Pons (tissue), 1 donor: ENCODE results near the gene GPR31.

Experiments used
- DNase-seq: peaks from one replicate; pipeline ENCODE4 v3.0.0-alpha.2; 2016; ENCODE audit warnings: low spot score

GPR31 gene

DNA sequence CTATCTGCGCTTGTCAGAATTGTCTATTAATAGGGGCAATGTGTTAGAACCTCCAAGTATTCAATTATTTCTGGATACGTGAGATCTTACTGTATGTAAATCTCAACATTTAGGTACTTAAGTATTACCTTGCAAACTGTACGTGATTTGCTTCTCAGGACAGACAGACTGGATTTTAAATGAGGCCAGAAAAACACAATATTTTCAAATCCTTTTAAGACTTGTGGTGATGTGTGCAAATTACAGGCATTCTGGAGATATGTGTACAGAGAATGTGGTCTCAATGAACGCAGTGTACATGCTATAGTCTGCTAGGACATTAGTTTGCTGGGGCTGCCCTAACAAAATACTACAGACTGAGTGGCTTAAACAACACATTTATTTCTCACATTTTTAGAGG is 18.0 kb downstream of the GPR31 start:
- DNase-seq: no peak

DNA sequence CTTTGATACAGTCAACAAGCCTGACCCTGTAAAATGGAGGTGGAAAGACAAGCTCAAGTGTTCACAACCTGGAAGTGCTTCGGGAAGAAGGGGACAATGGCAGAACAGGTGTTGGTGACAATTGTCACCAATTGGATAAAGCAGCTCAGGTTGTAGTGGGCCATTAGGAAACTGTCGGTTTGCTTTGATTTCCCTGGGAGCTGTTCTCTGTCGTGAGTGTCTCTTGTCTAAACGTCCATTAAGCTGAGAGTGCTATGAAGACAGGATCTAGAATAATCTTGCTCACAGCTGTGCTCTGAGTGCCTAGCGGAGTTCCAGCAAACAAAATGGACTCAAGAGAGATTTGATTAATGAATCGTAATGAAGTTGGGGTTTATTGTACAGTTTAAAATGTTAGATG is 19.9 kb downstream of the GPR31 start:
- no peak for DNase-seq

DNA sequence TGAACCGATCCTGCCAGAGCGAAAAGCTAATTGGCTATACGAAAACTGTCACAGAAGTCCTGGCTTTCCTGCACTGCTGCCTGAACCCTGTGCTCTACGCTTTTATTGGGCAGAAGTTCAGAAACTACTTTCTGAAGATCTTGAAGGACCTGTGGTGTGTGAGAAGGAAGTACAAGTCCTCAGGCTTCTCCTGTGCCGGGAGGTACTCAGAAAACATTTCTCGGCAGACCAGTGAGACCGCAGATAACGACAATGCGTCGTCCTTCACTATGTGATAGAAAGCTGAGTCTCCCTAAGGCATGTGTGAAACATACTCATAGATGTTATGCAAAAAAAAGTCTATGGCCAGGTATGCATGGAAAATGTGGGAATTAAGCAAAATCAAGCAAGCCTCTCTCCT is 20.7 kb downstream of the GPR31 start:
- DNase-seq: no peak

DNA sequence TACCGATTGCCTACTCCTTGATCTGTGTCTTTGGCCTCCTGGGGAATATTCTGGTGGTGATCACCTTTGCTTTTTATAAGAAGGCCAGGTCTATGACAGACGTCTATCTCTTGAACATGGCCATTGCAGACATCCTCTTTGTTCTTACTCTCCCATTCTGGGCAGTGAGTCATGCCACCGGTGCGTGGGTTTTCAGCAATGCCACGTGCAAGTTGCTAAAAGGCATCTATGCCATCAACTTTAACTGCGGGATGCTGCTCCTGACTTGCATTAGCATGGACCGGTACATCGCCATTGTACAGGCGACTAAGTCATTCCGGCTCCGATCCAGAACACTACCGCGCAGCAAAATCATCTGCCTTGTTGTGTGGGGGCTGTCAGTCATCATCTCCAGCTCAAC is 21.4 kb downstream of the GPR31 start:
- DNase-seq: no peak

DNA sequence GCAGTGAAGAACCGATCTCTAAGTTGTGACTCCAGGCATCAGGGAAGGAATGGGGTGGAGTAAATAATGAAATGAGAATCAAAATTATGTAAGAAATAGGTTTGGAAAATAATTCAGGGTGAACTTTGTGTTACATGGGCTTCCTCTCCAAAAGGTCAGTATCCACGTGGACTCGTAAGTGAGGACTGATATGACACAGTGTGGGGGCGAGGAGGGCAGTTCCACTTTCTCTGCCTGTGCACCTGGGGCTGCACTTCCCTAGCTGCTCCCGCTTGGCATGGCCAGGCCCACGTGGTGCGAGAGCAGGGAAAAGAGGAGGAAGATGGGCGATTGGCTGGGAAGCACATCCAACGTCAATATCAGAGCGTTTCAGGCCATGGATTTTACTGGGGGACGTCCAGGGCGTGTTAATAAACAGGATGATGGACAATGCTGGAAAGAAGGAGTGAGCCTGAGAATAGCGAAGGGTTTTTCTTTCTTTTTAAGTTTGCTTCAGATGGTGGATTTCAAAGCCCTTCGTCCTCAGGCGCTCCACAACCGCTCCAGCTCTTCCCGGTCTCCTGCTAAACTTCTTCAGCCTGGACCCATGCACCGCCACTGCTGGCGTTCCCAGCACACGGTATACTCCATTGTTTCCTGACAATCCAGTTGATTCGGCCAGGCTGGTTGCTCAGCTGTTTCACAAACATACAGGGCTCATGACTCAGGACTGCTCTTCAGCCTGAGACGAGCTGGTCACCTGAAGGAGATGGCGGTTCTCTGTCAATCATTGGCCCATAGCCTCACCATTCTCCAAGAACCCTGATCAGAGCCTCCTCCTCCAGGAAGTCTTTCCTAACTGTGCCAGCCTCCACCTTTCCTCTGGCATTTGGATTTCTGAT is 23.1 kb downstream of the GPR31 start:
- DNase-seq: no peak

DNA sequence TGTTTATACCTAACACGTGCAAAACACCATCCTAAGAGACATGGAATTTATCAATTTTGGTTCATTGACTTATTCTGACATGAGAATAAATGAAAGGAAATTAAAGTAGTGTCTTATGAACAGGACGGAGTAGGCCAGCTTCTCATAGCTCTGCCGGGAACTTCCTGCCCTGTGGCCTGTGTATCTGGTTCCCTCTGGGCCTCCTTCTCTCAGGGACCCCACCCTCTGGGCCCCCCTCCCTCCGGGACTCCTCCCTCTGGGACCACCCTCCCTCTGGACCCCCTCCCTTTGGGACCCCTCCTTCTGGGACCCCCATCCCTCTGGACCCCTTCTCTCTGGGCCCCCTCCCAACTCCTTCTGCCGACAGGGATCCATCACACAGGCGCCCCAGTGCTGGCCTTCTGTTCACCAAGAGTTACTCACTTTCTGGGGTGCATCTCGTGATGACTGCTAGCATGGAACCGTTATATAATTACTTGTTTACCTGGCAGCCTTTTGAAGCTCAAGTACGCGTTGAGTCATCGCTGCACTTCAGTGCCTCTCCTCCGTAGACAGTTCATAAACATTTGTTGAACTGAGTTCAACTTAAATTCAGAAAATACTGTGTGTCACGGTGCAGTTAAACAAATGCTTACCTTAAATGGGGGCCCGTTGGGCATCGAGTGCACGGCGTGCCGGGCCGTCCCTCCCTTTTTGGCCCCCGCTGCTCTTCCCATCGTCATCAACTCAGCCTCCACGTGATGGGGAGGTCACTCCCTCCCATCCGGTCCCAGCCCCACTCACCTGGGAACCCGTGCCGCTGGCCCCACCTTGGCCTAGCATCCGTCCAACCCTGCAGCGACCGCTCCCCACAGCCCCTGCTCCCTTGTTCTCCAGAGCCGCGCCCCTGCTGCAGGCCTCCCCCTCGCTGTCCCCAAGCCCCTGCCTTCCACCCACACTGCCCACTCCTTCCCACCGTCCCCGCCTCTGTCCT is 26.8 kb downstream of the GPR31 start:
- no peak for DNase-seq

DNA sequence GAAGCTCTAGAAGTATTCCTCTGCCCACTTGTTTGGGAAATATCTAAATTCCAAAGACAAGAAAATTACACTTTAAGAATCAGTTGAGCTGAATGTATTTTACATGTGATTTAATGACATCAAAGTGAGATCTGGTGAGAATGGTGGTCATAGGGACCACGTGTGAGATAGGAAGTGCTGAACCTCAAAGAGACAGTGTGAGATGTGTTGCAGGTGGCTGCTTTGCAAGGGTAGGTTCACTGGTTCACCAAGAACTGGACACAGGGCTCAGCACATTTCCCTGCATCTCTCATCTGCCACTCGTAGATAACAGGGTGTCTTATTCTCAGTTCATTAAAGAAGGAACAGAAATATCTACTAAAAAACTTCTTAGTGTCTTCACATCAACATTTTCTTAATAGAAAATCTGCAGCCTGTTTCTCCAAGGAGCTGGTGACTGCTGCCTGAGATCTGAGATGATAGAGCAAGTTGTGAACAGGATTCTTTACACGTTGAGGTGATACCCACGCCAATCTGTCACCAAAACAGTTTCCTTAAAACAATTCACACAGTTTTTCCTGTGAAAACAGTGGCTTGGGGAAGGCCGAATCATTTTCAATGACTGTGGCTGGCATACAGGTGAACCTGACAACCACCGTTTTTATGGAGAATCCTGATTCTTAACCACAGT is 27.6 kb downstream of the GPR31 start:
- DNase-seq: no peak

DNA sequence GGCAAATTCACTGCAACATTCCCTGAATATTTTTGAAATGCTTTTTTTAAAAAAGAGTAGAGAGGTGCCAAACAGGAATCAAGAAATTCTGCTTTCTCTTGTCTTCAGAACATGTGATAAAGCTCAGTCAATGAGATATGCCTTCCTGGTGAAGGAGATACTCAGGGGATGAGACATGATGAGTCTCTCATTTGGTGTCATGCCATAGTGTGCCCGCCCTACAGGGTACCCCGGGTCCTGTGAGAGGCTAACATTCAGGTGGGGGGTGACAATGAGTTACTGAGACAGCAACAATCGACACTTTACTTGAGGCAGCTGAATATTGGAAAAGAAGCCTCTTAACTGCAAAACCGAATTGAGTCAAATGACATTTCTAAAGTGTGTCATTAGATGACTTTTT is 28.2 kb downstream of the GPR31 start:
- no peak for DNase-seq

DNA sequence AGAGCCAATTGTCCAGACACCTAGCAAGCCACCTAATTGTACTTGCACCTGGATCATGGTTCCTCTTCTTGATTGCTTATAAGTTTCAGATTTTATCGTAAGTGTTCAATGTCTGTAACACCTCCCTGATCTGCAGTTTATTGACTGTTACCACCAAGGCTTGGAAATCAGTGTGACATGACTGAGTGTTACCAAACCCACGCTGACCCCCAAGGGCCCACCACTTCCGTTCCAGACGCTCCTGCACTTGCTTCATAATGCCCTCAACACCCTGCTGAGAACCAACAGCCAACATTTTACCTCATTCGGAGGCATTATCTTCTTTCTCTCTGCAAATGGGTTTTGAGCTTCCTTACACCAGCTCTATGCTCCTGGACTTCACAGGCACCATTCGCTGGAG is 28.6 kb downstream of the GPR31 start:
- no peak for DNase-seq

DNA sequence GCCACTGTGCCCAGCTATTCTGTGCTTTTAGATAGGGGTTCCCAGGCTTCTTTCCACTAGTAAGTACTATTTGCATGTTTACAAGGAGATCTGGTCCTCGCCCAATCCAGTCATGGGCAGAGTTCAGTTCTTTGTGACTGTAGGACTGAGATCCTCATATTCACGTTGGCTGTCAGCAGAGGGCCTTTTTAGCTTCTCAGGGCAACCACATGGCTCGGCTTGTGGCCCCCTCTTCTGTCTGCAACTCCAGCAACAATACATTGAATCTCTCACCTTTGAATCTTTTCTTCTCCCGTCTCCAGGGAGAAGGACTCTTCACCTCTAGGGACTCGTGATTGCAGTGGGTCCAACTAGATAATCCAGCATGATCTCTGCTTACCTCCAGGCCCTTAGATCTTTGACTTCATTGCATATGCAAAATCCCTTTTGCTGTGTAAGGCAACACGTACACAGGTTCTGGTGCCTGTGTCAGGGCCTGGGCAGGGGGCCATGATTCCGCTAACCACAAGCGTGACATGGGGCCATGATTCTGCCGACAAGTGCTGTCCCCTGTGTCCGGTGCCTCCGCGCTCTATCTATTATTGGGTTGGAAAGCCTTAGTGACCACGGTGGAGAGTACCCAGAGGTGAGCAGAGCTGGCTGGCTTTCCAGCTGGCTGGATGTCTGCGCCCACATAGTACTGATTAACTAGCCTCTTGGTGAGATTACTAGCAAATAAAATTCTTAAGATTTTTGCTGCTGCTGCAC is 29.8 kb downstream of the GPR31 start:
- DNase-seq: no peak

DNA sequence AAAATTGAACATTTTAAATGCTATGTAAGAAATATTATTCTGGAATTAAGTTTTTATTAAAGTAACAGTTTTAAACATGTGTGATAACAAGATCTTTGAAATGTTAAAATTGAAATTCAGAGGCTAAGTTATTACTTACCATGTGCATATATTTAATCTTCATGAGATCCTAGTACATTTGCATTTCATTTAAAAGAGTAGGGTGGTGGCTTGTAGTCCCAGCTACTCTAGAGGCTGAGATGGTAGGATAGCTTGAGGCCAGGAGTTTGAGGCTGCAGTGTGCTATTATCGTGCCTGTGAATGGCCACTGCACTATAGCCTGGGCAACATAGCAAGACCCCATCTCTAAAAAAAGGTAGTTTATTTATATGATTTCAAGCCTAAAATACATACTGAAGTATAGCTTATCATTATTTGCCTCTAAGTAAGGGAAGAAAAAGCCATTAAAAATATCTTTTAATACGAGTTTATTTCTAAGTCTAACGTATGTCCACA is 31.9 kb downstream of the GPR31 start:
- DNase-seq: no peak

DNA sequence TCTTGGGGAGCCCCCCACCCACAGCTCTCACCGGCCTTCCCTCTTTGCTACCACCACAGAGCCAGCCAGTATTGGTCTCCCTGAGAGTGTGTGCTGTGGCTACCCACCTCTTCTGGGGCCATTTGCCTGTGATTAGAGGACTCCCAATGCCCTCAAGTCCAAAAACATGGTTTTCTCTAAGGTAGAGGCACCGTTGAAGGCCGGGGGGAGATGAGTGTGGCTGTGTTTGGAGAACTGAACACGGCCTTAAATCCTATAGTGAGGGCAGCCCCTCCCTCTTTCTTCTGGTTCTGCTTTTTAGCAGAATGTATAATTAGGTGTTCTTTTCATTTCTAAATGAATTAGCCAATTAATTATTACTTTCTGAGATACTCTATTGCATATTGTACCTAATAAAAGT is 32.4 kb downstream of the GPR31 start:
- no peak for DNase-seq

DNA sequence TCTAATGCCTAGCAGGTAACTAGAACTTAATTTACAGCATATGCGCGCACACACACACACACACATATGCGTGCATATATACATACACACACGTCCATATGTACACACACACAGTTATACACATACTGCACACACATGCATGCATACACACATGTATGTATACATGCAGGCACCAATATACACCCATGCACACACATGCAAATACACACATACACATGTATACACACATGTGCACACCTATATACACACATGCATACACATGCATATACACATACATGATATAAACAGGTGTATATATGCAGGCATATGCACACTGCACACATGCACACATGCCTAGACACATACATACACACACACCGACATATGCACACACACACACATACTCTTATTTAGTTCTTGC is 33.0 kb downstream of the GPR31 start:
- no peak for DNase-seq

DNA sequence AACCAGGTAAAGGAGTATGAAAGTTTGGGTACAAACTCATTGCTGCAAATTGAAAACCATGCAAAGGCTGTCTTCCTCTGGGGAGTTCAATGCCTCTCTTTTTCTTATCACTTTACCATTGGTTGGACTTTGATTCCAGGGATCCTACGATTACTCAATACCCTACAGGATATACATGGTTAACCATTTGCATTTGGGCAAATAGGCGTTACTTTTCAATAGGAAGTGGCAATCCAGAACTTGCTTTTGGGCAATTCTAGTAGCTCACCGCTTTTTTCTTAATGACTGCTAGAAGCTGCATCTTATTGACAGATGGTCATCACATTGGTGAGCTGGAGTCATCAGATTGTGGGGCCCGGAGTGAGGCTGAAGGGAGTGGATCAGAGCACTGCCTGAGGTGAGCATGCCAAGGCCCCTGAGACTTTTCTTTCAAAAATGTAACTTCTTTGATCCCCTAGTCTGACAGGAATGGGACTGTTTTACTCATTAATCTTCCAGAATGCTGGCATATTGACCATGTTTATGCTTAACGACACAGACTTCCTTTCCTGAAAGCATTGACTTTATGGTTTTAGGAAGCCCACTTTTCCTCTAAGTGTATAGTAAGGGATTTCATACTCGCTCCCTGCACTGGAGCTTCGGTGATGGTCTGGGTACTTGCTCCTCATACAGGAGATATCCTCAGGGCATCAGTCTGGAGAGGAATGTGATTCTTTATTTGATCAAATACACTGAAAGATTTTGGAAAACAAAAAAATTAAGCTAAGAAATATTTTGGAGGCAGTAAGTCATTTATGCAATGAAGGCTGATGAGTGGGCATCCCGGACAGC is 34.7 kb downstream of the GPR31 start, which contains the start of gene CCR6:
TSS of gene CCR6 (plus strand) at position 270 of the 831 bp plus-strand sequence. CDS start 13,039 bp downstream, outside the sequence.
- DNase-seq: no peak

DNA sequence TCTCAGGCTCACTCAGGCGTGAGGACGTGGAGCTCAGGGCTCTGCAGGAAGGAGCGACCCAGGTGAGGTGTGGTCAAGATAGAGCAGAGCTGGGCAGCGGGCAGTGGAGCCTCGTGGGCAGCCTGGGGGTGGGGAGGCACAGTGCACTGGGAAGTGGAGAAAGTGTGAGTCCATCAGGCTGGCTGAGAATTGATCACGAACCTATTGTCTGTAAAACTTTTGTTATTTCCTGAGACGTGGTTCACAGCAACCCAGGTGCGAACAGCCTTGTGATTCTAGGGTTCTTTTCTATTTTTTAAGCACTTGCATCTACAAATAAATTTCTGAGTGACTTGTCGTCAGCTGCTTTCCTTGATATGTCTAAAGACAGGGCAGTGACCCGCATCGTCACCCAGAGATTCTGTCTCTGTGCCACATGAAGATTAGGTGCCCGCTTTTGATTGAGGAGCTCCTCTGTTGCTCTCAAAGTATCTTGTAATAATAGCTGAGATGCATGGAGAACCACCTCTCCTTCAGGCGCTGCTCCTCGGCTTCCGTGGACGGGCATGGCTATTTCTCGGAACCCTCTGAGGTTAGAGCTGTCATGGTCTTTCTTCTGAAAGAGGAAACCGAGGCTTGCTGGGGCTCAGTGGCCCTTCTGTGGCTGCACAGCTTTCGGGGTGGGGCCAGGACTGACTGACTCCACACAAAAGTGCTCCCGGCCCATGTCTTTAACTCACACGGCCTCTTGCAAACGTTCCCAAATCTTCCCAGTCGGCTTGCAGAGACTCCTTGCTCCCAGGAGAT is 35.5 kb downstream of the GPR31 start:
- DNase-seq: no peak

DNA sequence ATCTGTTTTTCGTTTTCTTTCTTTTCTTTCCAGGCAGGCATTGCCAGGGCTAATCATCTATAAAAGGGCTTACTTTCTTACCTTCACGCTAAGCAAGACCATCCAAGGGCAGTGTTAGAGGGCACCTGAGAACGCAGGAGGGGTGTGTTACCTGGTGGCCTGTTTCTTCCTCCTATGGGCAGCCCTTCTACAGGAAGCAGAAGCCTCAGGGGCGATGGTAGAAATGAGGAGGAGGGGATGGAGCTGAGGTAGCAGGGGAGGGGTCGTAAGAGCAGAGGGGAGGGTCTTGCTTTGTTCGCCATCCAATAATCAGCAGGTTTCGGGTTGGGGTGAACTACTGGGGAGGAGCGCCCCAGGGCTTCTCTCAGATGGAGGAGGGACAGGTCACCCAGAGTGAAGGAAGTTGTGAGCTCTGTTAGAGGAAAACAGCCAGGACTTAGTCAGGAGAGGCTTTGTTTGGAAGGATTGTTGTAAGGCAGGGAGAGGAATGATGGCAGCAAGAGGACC is 36.4 kb downstream of the GPR31 start:
- no peak for DNase-seq

DNA sequence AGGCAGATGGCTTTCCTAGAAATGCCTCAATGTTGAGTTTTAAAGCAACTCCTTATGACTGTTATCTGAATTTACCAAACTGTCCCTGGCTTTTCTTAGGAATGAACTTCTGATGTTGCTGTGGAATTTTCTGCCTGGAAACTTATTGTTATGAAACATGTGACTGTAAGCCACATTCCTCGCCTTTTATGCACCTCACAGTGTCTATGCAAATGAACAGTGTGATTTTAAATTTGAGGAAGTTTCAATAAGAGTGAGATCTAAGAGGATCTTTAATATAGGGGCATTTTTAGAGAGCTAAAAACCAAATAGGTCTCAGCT is 37.2 kb downstream of the GPR31 start:
- no peak for DNase-seq

DNA sequence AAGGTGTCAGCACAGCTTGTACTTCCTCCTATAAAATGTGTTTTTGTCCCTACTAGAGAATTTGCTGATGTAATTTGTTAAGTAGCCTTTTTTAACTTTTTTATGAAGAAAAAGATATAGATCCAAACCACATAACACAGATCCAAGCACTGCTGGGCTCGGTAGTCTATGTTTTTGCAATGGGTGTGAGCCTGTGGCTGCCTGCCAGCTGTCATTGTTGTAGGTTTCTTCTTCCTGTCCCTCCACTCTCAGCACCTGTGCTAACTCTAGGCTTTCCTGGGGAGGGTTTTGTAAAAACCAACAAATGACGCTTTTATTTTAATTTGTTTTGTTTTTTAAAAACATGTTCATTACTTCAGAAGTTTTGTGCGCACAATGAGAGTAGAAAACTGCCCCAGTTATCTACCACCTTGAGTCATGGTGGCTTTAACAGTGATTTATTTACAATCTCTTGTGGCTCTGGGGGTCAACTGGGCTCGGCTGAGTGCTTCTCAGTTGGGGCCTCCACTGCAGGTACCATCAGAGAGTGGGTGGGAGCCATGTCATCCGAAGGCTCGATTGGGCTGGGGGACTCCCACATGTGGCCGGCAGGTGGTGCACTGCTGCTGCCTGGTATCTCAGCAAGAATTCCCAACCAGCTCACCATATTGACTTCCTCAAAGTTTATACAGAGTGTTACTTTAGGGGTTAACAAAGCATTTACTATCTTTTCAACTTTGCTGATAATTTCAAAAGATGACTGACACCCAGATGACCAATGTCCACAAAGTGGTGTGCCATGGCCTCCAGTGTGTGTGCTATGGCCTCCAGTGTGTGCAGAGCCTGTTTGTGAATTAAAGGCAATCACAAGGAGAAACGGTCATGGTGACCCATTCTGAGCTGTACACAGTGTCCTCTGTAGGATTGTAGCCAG is 37.9 kb downstream of the GPR31 start:
- DNase-seq: no peak

DNA sequence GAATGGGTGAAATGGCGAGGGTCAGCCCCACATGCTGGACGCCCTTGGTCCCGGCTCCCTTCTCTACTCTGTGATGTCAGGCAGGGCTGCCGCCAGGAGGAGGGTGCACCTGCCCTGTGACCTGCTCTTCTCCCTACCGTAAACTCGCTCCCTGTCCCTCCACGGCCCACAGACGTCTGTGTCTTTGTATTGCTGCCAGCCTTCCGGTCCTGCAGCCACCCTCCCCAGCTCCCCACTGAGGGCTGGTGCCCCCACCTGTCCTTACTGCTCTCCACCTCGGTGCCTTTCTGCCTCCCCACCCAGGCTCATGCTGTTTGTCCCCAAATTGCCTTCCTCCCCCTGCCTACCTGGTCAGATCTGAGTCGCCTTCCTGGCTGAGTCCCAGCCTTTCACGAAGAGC is 38.9 kb downstream of the GPR31 start:
- DNase-seq: no peak
